SKM-1 (cell line): ENCODE data around the gene IGFL2.
"Not testable (repeated sequence)": the region's sequence is repeated elsewhere in the genome, so short reads cannot be mapped to it uniquely, and the experiment has no call there.

Source experiments
- DNase-seq: peaks from one replicate; lab custom pipeline; 2025; ENCODE audit not compliant: unreplicated experiment; lab: John Stamatoyannopoulos, UW

The IGFL2 gene

GRCh38 chr19:46186717-46187101 is 38.7 kb downstream of the IGFL2 start:
- no peak for DNase-seq

- DNase-seq: no peak
Observed at GRCh38 chr19:46189971-46190888, 42.2 kb downstream of the IGFL2 start.

- no peak for DNase-seq
Observed at GRCh38 chr19:46191356-46191755, 43.3 kb downstream of the IGFL2 start.

- no peak for DNase-seq
Observed at GRCh38 chr19:46191972-46192371, 43.9 kb downstream of the IGFL2 start.

- DNase-seq: not testable (repeated sequence)
Observed at GRCh38 chr19:46192626-46192991, 44.6 kb downstream of the IGFL2 start.

GRCh38 chr19:46192992-46193650 is 45.1 kb downstream of the IGFL2 start:
- DNase-seq: peak; percentile 2

- DNase-seq: no peak
Observed at GRCh38 chr19:46193678-46194077, 45.6 kb downstream of the IGFL2 start.

- no peak for DNase-seq
Observed at GRCh38 chr19:46195104-46195503, 47.1 kb downstream of the IGFL2 start.

- not testable (repeated sequence) for DNase-seq
Observed at GRCh38 chr19:46195919-46196318, 47.9 kb downstream of the IGFL2 start.

GRCh38 chr19:46196410-46197124 is 48.5 kb downstream of the IGFL2 start:
- no peak for DNase-seq

GRCh38 chr19:46197314-46198070 is 49.5 kb downstream of the IGFL2 start:
- DNase-seq: no peak

- no peak for DNase-seq
Observed at GRCh38 chr19:46198756-46199155, 50.7 kb downstream of the IGFL2 start.

GRCh38 chr19:46201454-46202310 is 53.6 kb downstream of the IGFL2 start:
- no peak for DNase-seq

- no peak for DNase-seq
Observed at GRCh38 chr19:46202426-46202825, 54.4 kb downstream of the IGFL2 start.

- DNase-seq: no peak
Observed at GRCh38 chr19:46202872-46203860, 55.1 kb downstream of the IGFL2 start.

GRCh38 chr19:46204008-46204407 is 56.0 kb downstream of the IGFL2 start:
- no peak for DNase-seq

- no peak for DNase-seq
Observed at GRCh38 chr19:46205183-46205984, 57.3 kb downstream of the IGFL2 start.

GRCh38 chr19:46206176-46206575 is 58.1 kb downstream of the IGFL2 start:
- DNase-seq: no peak
